RPMI7951 (cell line): ENCODE measurements around the gene PTPRJ. TPM values are rescaled to one million over a fixed set of nuclear protein-coding genes. Genes with fewer than 3 reads are reported as not detected.

Experiments
- DNase-seq: peaks from one replicate; pipeline ENCODE4 v3.0.0-alpha.2; 2012; ENCODE audit warnings: low read depth
- total RNA-seq: library from RNA; depleted of rRNA; stranded (reverse); fragments of >200 nt; shearing (Covaris generic); gene quantifications from 2 replicates; pipeline ENCODE4 v1.2.3, GENCODE V29; 2014

Gene PTPRJ
- total RNA-seq, 1 experiment from 2014 or later, result 13.6 TPM

DNA sequence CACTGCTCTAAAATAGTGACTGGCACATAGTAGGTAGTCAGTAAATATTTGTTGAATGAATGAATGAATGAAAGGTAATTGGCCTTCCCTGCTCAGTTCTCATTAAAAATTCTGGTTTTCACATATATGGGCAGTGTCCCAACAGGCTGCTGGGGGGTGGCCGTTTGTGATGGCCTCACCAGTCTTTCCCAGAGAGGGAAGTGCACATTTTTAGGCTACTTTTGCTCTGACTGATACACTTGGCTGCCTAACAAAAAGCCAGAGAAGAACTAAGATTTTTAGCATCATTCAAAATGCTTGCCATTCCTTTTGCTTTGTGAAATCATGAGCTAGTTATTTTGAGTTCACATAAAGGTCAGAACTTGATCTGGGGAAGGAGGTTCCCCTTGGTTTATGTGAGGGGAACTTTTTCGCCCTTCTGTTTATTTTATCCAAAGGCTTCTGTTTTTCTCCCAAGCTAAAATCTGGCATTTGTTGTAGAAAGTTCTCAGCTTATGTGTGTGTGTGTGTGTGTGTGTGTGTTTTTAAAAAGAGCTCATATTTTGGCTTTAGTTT lies 83.1 kb downstream of the PTPRJ start:
- DNase-seq, result peak; percentile 84

DNA sequence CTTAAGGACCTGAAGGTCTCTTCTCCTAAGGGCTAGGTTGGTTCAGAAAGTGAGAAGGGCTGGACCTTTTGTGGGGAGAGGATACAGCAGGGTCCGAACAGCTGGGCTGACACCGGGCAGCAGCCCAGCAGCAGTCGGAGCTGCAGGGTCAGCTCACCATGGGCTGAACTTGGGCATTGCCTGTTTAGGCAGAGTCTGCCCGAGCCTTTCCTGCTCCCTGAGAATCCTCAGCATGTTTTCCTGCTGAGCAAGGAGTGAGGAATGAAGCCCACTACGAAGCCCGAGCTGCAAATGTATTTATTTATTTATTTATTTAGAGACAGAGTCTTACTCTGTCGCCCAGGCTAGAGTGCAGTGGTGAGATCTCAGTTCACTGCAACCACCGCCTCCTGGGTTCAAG lies 83.9 kb downstream of the PTPRJ start:
- peak; percentile 47 for DNase-seq

DNA sequence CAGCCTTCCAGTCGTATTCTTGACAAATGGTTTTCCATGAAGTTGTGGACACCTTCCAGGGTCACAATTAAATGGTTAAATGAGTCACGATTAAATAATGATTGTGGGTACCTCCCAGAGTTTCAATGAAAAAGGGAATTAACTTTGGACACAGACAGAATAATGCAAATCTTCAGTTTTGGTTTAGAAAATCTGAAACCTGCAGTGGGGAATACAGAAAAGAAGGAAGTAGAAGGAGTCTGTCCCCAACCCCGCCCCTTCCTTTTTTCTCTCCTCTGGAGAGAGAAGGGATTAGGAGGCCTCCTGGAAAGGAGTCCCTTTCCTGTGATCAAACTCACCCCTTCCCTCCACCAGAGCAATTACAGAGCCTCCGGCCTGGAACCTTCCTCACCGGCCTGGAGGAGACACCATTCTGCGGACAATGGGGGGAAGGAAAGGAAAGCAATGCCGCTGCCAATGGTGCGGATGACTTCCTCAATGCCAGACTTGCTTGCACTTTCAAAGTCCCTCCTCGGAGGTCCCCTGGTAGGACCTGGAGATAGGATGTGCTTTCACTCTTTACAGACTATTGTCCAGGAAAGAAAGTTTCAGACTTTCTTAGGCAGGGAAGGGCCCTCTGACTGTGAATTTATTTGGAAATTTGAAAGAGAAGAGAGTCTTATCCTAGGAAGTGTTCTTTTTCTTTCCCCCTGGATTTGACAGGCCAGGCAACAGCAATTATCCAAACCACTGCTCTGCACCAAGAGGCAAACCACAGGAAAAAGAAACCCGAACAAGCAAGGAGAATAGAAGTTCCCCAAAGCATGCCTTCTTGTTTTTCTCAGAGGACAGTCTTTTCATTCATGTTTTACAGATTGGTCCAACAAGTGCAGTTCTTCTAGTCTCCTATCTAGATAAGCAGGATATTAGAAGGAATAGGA lies 86.8 kb downstream of the PTPRJ start:
- peak; percentile 57 for DNase-seq

DNA sequence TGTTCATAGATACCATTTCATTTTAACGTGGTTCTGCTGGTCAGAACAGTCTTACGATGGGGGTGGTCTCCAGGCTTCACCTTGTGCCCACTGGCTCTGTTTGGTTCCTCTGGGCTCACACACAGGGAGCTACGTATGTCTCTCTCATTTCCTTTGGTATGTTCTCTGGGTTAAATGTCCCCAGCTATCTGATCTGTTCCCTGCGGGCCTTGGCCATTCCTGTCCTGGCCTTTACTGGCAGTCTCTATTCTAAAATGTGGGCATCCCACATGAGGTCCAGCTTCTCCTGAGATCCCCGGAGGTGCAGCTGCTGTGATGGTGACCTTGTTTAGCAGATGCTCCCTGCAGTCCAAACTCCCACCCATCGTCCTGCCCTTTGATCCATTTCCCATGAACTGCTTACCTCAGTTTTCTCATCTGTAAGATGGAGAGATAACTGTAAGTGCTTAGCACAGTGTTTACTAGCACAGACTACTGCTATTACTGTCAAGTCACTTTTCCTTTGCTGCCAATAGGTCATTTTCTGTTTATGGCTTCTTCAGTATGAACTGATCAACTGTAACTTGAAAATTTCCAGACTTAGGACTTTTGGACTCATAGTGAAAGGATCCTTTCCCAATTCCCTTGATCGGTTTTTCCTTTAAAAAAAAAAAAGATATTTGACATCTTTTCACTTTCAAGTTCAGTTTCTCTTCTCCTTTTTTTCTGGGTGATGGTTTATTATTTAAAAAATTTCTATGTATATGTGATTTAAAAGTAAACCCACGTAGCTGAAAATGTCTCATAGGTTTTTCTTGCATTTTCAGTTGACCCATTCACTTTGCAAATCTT lies 92.9 kb downstream of the PTPRJ start:
- no peak for DNase-seq

DNA sequence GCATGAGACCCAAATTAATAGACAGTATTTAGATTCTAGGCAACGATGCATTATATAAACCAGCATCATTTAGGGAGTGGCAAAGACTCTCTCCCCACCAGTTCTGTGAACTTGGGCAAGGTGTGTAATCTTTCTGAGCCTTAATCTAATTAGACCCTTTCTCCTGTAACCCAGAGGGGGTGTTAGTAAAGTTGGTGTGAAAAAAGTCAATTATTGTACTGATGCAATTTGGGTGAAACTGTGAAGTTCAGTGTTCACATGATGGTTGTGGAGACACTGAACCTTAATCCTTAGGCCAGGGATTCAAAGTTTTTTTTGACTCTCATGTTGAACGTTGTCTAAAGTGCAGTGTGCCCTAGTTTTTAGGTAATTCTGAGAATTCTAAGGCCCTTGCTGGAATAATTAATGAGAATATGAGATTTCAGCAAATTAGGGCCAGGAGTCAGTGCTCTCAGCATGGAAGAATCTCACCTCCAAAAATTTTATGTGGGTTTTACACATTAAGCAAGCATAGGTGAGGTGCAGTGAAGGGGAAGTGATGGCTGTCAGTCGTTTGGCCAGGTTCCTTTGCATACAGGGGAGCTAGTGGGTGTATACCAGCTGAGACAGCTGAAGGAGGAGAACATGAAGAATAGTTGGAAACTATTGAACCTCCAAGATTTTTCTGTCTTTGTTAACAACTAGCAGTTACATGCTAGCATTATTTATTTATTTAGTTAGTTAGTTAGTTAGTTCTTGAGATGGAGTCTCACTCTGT lies 94.2 kb downstream of the PTPRJ start:
- DNase-seq, result no peak

DNA sequence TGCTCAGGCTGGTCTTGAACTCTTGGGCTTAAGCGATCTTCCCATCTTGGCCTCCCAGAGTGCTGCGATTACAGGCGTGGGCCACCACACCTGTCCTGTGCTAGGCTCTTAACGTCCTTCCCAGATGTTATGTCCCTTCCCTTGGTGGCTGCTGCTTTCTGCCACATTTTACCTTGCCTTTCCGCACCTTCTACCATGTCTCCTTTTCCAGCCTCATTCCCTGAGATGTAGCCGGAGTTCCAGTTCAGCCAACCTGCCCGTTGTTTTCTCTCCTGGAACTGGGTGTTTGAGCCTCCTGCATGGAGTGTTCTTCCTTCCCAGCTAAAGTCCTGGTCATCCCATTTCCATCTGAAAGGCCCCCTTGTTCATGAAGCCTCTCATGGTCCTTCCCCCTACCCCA lies 95.3 kb downstream of the PTPRJ start:
- no peak for DNase-seq

DNA sequence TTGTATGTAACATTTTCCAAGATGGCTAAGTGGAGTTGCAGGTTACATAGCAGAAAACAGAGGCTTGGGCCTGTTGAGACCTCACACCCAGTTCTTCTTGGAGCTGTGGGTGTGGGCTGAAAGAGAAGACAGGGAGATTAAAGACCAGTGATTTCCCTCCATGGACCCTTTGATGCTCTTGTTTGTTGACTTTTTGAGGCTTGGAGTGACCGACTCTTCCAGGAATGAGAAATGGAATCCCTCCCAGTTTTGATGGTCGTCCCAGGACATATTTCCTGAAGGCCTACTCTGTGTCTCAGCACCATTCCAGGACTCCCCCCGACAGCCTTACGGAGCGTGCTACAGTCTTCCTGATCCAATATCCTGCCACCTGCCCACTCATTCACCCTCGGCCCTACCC lies 96.9 kb downstream of the PTPRJ start:
- DNase-seq, result no peak

DNA sequence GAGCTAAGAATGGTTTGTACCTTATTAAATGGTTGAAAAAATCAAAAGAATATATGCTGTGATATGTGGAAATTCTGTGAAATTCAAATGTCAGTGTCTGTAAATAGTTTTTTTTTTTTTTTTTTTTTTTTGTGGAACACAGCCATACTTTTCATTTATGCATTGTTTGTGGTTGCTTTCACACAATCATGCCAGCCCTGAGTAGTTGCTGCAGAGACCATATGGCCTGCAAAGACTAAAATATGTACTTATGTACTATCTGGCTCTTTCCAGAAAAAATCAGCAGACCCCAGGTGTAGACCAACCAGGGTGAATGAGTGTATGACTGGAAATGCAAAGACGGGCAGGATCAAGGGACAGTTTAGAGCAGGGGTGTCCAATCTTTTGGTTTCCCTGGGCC lies 98.3 kb downstream of the PTPRJ start:
- DNase-seq, result no peak

DNA sequence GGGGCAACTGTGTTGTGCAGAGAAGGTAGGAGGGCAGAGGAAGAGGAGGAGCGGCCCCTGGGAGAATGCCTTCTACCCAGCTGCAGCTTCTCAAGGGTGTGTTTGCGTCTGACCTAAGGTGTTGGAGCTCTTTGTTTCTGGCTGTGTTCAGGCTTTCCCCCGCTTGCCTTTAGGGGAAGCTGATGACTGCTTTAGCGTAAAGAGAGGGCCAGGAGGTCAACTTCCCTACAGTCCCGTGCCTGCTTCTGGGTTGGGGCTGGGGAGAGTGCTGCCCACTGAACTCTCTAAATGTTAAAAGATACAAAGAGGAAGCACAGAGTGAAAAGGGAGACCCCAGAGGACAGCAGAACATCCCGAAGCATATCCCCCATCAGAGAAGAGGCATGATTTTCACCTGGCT lies 99.2 kb downstream of the PTPRJ start:
- no peak for DNase-seq

DNA sequence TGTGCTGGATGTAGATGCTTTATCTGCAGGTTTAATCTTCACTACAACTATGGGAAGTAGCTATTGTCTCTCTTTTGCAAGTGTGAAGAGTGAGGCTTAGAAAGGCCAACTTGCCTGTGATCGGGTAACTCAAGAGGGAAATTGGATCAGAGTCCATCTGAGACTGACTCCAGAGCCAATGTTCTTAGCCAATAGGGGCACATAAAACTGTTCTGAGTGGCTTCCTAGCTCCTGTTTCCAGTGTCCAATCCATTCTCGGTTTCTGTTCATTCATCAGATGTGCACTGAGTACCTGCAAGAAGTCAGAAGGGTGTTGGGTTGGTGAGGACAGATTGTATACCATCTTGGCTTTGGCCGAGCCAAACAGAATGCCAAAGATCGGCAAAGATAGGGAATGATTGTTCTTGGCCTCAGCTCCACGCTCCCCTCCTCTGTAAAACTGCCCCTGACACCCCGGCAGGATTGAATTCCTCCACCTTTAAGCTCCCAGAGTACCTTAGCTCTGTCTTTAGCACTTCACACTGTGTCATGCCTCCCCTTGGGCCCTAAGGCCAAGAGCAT lies 100.0 kb downstream of the PTPRJ start:
- no peak for DNase-seq

DNA sequence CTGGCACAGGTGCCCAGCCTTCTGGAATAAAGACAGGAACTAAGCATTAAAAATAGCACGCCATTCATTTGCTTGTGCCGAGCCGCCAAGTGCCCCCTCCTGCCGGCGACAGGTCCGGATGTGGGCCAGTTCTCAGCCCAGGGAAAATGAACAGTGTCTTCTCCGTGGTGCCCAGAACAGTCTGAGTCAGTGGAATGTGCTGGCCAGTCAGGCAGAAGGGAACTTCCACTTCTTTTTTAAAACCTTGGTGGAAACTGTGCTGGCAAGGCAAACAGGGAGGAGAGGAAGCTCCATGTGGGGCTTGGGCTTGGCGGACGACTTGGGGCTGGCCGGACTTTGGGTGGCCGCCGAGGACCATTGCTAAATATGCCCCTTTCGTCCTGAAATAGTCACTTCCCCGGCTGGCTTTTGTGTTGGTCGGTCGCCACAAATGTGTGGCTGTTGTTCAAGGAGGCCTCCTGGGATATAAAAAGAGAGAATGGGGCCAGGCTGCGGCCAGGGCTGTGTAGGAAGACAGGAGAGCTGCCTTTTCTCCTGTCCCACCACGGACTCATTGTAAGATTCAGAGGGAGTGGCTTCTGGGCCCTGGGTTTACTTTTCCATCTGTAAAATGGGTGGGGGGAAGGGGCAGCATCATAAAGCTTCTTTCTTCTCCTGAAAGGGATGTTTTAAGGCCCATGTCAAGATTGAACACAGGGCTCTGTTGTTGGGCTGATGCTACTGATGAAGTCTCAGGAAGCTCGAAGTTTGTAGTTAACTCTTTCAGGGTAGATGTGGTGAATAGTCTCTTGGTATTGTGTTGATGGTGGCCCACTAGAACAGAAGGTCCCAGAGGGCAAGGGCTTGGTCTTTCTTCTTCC lies 101.0 kb downstream of the PTPRJ start:
- DNase-seq, result peak; percentile 93

DNA sequence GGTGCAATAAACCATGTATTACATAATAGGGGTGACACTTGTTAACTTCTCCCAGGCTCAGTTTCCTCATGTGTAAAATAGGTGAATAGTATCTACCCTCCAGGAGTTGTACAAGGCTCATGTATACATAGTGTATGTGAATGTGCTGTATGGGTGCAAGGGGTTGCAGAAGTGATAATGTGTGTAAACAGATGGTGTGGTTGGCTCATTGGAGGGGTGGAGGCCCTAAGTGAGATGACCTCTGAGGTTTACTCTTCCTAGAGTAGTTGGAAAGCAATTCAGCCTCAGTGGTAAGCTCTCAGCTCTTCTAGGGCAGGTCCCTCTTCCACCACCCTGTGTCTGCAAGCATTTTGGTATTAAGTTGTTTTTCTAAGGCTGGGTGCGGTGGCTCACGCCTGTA lies 102.4 kb downstream of the PTPRJ start:
- DNase-seq, result no peak

DNA sequence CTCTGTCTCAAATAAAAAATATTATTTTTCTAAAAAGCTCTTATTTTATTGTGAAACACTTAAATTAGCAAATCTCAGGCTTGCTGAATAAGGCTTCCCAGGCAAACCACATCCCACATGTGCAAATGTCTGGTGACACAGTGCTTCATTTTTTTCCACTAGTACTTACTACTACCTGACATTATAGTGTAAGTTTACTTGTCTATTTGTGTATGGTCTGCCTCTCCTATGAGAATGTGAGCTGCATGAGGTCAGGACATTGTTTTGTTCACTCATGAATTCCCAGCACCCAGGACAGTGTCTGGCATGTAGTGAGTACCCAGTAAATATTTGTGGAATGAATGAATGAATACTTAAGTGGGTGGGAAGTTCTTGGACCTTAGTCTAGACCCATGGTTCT lies 103.1 kb downstream of the PTPRJ start:
- no peak for DNase-seq

DNA sequence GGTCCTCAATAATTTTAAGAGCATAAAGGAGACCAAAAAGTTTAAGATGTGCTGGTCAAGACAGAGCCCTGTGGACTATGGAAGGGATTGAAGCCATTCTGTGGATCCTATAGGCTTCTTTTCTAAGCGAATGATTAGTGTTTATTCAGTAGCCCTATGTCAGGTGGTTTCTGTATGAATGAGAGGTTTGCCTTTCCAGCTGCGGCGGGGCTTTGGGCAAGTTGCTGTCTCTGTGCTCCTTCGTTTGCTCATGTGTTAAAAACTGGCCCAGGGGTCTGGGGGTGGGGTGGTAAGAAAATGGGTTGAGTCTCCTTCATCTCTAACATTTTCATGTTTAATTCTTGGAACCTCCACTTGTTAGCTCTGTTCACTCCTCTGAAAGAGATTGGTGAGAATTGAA lies 105.3 kb downstream of the PTPRJ start:
- DNase-seq, result no peak

DNA sequence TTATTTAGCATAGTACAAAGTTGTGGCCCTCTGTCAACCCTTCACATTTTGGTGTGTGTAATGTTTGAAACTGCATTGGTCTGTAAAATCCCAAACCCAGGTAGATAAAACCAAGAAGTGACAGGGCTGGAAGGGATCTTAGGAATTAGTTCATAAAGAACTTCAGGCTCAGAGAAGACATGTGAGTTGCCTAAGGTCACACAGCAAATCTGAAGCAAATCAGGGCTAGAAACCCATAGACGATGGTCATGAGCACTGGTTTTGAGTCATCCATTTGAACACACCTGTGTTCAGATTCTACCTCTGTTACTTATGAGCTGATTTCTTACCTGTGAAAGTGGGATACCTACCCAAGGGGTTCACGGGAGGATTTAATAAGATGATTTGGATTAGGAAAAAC lies 107.1 kb downstream of the PTPRJ start:
- no peak for DNase-seq

DNA sequence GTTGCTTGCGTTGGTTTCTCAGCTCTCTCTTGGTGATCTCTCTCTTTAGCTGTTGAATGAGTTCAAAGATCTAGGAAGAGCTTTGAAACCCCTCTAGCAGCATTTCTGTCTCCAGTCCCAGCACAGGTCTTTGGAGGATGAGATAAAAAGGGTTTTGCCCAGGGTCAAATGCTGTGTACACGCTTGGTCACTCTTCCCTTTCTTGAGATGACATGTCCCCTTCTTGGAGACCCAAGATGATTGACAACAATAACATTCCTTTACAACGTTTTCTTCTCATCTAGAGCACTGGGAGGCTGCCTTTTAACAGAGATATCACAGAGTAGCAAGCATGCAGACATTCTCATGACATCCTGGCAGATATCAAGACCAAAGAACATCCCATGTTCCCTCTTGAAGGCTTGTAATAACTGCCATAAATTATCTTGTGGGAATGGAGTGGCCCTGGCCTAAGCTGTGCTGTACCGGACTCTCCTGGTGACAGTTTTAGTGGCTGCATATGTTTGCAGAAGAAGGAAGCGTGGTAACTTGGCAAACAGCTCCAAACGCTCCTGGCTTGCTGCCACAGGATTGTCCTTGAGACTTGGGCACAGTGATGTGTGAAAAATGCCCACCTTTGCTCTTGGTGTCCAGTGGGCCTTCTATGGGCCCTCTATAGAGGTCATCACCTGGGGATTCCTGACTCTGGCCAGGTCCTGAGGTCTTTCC lies 107.8 kb downstream of the PTPRJ start:
- DNase-seq, result no peak

DNA sequence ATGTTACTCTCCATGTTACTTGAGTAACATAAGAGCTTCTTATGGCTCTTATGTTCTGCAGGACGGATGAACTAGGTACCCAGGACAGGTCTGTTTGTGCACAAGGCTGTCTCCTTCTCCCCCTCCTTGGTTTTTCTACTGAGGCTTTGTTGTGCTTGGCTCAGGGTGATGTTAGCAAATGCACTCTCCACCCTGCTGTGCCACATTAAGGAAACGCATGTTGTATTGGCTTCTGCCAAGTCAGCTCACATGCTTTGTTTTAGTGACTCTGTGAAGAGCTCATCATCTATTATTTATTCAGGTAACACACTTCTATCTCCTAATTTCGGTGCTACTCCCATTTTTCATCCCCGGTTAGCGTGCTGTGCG lies 108.3 kb downstream of the PTPRJ start:
- DNase-seq, result no peak

DNA sequence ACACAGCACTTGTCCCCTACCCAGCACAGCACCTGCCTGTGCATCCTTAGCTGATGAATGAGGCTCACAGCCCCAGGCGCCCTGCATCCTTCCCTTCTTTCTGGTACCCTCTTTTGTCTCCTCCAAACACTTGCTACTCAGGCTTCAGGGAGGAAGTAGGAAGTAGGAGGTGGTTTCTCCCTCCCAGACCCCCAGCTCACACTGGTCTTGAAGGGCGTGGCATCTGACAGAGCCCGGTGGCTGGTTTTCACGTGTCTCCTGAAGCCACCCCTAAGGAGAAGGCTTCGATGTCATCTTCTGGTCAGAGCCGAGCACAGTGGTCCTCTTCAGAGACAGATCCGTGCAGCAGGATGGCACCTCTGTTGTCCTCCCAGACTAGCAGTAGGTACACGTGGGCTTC lies 109.8 kb downstream of the PTPRJ start:
- no peak for DNase-seq

DNA sequence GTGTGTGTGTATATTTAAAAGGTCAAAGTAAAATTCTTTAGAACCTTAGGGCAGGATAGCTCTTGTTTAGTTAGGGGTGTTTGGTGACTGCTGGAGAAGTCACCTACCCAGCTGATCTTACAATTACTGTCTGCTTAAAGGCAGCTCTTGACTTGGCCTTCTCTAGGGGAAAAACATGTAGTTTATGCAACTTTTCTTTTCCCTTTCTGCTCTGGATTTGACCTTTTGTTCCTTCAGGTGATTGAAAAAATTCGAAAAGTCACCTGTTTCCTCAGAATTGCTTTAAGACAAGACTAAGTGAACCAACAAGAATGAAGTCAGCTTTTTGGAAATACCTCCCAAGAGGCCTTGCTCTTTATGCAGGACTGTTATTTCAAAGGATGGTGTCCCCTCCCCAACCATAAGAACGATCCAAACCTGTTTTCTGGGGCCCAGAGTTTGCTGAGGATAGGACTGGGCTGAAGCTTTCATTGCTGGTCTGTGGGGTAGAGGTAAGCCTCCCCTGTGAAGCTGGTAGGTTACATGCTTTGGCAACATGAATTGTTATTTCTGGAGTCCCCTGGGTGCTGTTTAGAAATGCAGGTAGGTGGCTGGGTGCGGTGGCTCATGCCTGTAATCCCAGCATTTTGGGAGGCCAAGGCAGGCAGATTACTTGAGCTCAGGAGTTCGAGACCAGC lies 111.2 kb downstream of the PTPRJ start:
- DNase-seq, result no peak
